ENCODE measurements around the gene MS4A4E. TPM values are rescaled to one million over a fixed set of nuclear protein-coding genes. Genes with fewer than 3 reads are reported as not detected.
"Not testable (repeated sequence)": the region's sequence is repeated elsewhere in the genome, so short reads cannot be mapped to it uniquely, and the experiment has no call there.

The MS4A4E gene
- total RNA-seq: 10 to 100 TPM in 3 of 4 donors, 1 to 10 TPM in 1; 4.8 to 15.9 (median 13.2) TPM

DNA sequence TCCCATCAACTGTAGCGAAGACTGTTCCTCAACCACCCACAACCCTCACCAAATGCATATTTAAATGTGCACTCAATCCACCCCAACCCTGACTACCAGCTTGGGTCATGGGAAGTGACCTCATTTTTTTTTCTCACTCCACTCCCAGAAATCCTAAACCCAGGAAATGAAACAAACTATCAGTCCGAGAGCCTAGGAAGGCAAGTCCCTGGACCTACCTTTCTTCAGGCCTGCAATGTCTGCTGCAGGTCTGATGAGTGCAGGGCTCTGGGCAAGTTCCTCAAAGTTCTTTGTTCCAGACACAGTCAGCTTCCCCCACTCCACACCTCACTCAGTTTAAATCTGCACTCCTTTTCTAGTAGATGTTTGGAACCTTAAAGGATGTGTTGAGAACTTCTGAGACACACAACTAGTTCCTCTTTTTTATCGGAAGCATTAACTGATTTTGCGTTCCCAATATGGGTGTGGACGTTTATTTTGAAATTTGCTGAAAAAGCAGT, at the start of gene MS4A4E:
TSS of gene MS4A4E (minus strand) at position 398 of the 500 bp plus-strand sequence. CDS start 13,082 bp downstream, outside the sequence.
- DNase-seq (ENCODE audit: low spot score in 2 of 2): no peak
- H3K27ac ChIP-seq: no peak within 1 kb of the TSS

DNA sequence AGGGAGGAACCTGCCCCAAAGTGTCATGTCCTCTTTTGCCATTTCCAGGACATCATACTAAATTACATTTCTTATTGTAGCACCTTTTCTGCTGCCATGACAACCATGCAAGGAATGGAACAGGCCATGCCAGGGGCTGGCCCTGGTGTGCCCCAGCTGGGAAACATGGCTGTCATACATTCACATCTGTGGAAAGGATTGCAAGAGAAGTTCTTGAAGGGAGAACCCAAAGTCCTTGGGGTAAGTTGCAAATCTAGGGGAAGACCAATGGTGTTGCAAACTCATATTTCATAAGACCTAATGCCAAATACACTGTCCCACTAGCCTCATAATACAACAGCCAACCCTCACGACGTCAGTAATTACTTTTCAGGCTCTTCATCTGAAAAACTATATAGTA, 49.2 kb upstream of the MS4A4E start:
- Histone ChIP-seq H3K27ac (no peak overlapping the region), H3K27me3 (no peaks in the 10 kb centered on the region), H3K4me1 (no peaks in the 10 kb centered on the region), H3K36me3 (no peaks in the 10 kb centered on the region), H3K4me3 (no peak overlapping the region), H3K9me3 (peaks cover 0 to 19% (median 0%) of the 10 kb centered on the region in 4 donors)
- WGBS, 2 donors: 81 to 82% methylated on average over 2 of the region's 2 CpGs
- no peak for TF ChIP-seq POLR2A (IDR thresholded peaks at IDR 0.05)
- TF ChIP-seq, protein P1, sequence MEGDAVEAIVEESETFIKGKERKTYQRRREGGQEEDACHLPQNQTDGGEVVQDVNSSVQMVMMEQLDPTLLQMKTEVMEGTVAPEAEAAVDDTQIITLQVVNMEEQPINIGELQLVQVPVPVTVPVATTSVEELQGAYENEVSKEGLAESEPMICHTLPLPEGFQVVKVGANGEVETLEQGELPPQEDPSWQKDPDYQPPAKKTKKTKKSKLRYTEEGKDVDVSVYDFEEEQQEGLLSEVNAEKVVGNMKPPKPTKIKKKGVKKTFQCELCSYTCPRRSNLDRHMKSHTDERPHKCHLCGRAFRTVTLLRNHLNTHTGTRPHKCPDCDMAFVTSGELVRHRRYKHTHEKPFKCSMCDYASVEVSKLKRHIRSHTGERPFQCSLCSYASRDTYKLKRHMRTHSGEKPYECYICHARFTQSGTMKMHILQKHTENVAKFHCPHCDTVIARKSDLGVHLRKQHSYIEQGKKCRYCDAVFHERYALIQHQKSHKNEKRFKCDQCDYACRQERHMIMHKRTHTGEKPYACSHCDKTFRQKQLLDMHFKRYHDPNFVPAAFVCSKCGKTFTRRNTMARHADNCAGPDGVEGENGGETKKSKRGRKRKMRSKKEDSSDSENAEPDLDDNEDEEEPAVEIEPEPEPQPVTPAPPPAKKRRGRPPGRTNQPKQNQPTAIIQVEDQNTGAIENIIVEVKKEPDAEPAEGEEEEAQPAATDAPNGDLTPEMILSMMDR (IDR thresholded peaks at IDR 0.05): no peak
- no peak for TF ChIP-seq EP300 (IDR thresholded peaks at IDR 0.05)
- no peak for DNase-seq (ENCODE audit: low spot score in 2 of 2)

More for the DNA sequence above, at the start of gene MS4A4E:
- no peaks in the 10 kb centered on the region for H3K9me3 ChIP-seq
- H3K4me1 ChIP-seq: no peaks in the 10 kb centered on the region
- peak within 1 kb of the TSS in 1 of 4 donors; percentile 31 for H3K4me3 ChIP-seq
- 80 to 83% methylated on average over 5 of the region's 5 CpGs for WGBS, 2 donors
- H3K27me3 ChIP-seq: no peaks in the 10 kb centered on the region
- no peak for TF ChIP-seq POLR2A (IDR thresholded peaks at IDR 0.05)
- TF ChIP-seq EP300 (IDR thresholded peaks at IDR 0.05): peak in 1 of 2 donors; percentile 7
- TF ChIP-seq, protein P1 (IDR thresholded peaks at IDR 0.05): no peak
- no peaks in the 10 kb centered on the region for H3K36me3 ChIP-seq

DNA sequence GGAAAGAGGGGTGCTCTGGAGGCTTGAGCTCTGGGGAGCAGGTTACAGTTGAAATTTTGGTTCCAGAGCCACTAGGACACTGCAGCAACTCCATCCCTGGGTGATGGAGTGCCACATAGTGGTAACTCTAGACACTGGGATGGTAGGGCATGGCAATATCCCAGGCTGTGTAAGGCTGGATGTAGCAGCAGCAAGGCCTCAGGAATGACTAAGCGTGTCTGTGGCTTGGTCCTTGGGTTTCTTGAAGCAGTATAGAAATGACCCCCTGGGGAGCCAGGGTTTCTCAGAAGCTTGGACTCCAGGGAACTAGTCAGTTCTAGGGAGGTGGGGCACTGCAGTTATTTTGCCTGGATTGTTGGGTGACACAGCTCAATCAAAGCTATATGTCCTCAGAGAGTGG, 45.6 kb upstream of the MS4A4E start:
- TF ChIP-seq, protein P1 (IDR thresholded peaks at IDR 0.05): no peak
- TF ChIP-seq POLR2A (IDR thresholded peaks at IDR 0.05) (no peak), EP300 (IDR thresholded peaks at IDR 0.05) (no peak)
- H3K4me1 ChIP-seq: no peaks in the 10 kb centered on the region
- no peak overlapping the region for H3K4me3 ChIP-seq
- H3K27me3 ChIP-seq: no peaks in the 10 kb centered on the region
- no peak for DNase-seq (ENCODE audit: low spot score in 2 of 2)
- H3K36me3 ChIP-seq: no peaks in the 10 kb centered on the region
- peaks cover 0 to 19% (median 0%) of the 10 kb centered on the region in 4 donors for H3K9me3 ChIP-seq
- no peak overlapping the region for H3K27ac ChIP-seq
- 89 to 100% methylated on average over 1 of the region's 1 CpG for WGBS, 2 donors

DNA sequence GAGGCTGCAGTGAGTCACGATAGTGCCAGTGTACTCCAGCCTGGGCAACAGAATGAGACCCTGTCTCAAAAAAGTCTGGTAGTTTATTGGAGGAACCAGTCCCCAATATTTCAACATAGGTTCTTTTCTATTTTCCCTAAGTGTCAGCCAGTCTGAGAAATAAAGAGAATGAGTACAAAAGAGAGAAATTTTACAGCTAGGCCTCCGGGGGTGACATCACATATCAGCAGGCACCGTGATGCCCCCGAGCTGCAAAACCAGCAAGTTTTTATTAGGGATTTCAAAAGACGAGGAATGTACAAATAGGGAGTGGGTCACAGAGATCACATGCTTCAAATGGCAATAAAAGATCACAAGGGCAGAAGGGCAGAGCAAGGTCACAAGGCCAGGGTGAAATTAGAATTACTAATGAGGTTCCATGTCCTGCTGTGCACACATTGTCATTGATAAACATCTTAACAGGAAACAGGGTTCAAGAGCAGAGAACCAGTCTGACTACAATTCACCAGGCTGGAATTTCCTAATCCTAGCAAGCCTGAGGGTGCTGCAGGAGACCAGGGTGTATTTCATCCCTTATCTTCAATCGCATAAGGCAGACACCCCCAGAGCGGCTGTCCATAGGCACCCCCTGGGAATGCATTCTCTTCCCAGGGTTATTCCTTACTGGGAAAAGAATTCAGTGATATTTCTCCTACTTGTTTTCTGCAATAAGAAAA, 42.6 kb upstream of the MS4A4E start:
- H3K36me3 ChIP-seq; DNase-seq (ENCODE audit: low spot score in 2 of 2); H3K4me1 ChIP-seq; H3K4me3 ChIP-seq; H3K27me3 ChIP-seq: not testable (repeated sequence)
- Histone ChIP-seq H3K9me3 (peaks cover 0 to 19% (median 0%) of the 10 kb centered on the region in 4 donors), H3K27ac (peak overlapping the region in 1 of 4 donors; percentile 16)
- WGBS, 2 donors: 19 to 31% methylated on average over 7 of the region's 7 CpGs

DNA sequence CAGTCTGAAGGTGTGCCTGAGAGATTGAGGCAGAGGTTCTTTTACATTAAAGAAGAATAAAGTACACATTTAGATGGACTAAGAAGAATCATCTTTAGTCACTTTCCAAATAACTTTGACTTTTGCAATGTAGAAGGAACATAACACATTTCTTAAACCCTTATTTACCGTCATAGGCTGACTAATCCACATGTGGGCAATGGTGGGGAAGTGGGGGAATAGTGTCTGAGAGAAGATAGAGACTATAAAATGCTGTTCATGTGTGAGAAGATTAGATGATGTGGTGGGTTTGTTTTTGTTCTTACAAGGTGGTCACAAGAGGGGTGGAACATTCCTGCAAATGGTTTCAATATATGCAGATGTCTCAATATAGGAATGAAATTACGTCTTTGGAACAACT, 39.3 kb upstream of the MS4A4E start:
- H3K27me3 ChIP-seq: no peaks in the 10 kb centered on the region
- H3K4me3 ChIP-seq: peak overlapping the region in 2 of 4 donors; percentile 3 to 36
- DNase-seq (ENCODE audit: low spot score in 2 of 2): no peak
- TF ChIP-seq POLR2A (IDR thresholded peaks at IDR 0.05) (no peak), EP300 (IDR thresholded peaks at IDR 0.05) (no peak)
- TF ChIP-seq, protein P1 (IDR thresholded peaks at IDR 0.05): no peak
- no peaks in the 10 kb centered on the region for H3K9me3 ChIP-seq
- WGBS, 2 donors: 68 to 77% methylated on average over 2 of the region's 2 CpGs
- peak overlapping the region in 3 of 4 donors; percentile 12 to 78 (median 52) for H3K27ac ChIP-seq
- H3K4me1 ChIP-seq: no peaks in the 10 kb centered on the region
- H3K36me3 ChIP-seq: no peaks in the 10 kb centered on the region
